HEK293 (cell line): ENCODE data around the gene LPP.

ENCODE experiments used
- CTCF ChIA-PET: fragments of 350-600 bp; formaldehyde crosslinking; extraction: SDS; loops from one replicate; lab custom pipeline; 2021; ENCODE audit warnings: antibody characterized with exemption; lab: Yijun Ruan, JAX
- POLR2A ChIA-PET: fragments of 300-600 bp; formaldehyde crosslinking; extraction: SDS; loops from one replicate; lab custom pipeline; 2020; ENCODE audit warnings: antibody characterized with exemption, inconsistent platforms; lab: Yijun Ruan, JAX
- H3K27ac ChIP-seq: fragments of 200-500 bp; sonication (Bioruptor generic); 2 replicates; pipeline ENCODE4 v1.5.1; 2014; ENCODE audit warnings: low read depth, low read length, control low read depth, inconsistent platforms; ENCODE audit errors: extremely low read depth
- H3K36me3 ChIP-seq, 2 experiments: fragments of 200-500 bp in 1 of 2; sonication (Bioruptor generic) in 1 of 2; 1 replicate in 1 of 2; 2 replicates in 1 of 2; pipeline ENCODE4 v1.5.1; 2014 to 2017; ENCODE audit warnings: inconsistent platforms in 2 of 2, low read length in 2 of 2; ENCODE audit not compliant: control insufficient read depth in 2 of 2, insufficient read depth in 1 of 2
- H3K4me1 ChIP-seq: fragments of 200-500 bp; sonication (Bioruptor generic); 2 replicates; pipeline ENCODE4 v1.5.1; 2014; ENCODE audit warnings: mild to moderate bottlenecking, low read length, inconsistent platforms; ENCODE audit not compliant: control insufficient read depth, insufficient read depth
- H3K4me3 ChIP-seq: 2 replicates; pipeline ENCODE4 v1.5.1; 2011; ENCODE audit warnings: low read depth, mild to moderate bottlenecking, control low read depth, low read length, moderate library complexity
- H3K9me3 ChIP-seq: fragments of 200-500 bp; sonication (Bioruptor generic); 2 replicates; pipeline ENCODE4 v1.5.1; 2014; ENCODE audit warnings: low read depth, low read length, inconsistent platforms; ENCODE audit not compliant: control insufficient read depth, insufficient read depth
- BCL11A ChIP-seq: fragments of 450-650 bp; formaldehyde crosslinking; IDR thresholded peaks from 2 replicates; pipeline ENCODE4 v1.5.1; 2016; ENCODE audit warnings: low read depth, missing biosample characterization, missing genetic modification characterization
- HOXA7 ChIP-seq: sonication (generic); formaldehyde crosslinking; IDR thresholded peaks from 2 replicates; pipeline ENCODE4 v1.8.1; 2022; ENCODE audit warnings: missing genetic modification reagents, borderline replicate concordance
- KLF10 ChIP-seq: fragments of 450-650 bp; IDR thresholded peaks from 2 replicates; pipeline ENCODE4 v1.5.1; 2018; ENCODE audit warnings: missing biosample characterization, mild to moderate bottlenecking, missing genetic modification characterization
- SP7 ChIP-seq: fragments of 450-650 bp; formaldehyde crosslinking; IDR thresholded peaks from 2 replicates; pipeline ENCODE4 v1.5.1; 2016; ENCODE audit warnings: missing biosample characterization, missing genetic modification characterization
- WT1 ChIP-seq: fragments of 450-650 bp; formaldehyde crosslinking; IDR thresholded peaks from 2 replicates; pipeline ENCODE4 v1.5.1; 2016; ENCODE audit warnings: missing biosample characterization, missing genetic modification characterization
- ZIC2 ChIP-seq: fragments of 450-650 bp; formaldehyde crosslinking; IDR thresholded peaks from 2 replicates; pipeline ENCODE4 v1.5.1; 2016; ENCODE audit warnings: missing biosample characterization, missing genetic modification characterization
- ZNF19 ChIP-seq: fragments of 450-650 bp; formaldehyde crosslinking; IDR thresholded peaks from 2 replicates; pipeline ENCODE4; 2016; ENCODE audit warnings: missing biosample characterization, missing genetic modification characterization, low read depth
- ZNF26 ChIP-seq: fragments of 450-650 bp; formaldehyde crosslinking; IDR thresholded peaks from 2 replicates; pipeline ENCODE4 v1.5.1; 2016; ENCODE audit warnings: missing biosample characterization, missing genetic modification characterization
- ZNF362 ChIP-seq: fragments of 450-650 bp; formaldehyde crosslinking; IDR thresholded peaks from 2 replicates; pipeline ENCODE4 v1.5.1; 2016; ENCODE audit warnings: missing biosample characterization, missing genetic modification characterization
- ZNF366 ChIP-seq: fragments of 450-650 bp; formaldehyde crosslinking; conservative IDR thresholded peaks from 2 replicates; pipeline ENCODE4 v1.5.1; 2016; ENCODE audit warnings: missing biosample characterization, missing genetic modification characterization
- ZNF416 ChIP-seq: fragments of 450-650 bp; formaldehyde crosslinking; IDR thresholded peaks from 2 replicates; pipeline ENCODE4 v1.5.1; 2016; ENCODE audit warnings: missing biosample characterization, missing genetic modification characterization
- ZNF514 ChIP-seq: fragments of 450-650 bp; formaldehyde crosslinking; IDR thresholded peaks from 2 replicates; pipeline ENCODE4 v1.5.1; 2016; ENCODE audit warnings: missing biosample characterization, missing genetic modification characterization
- ZNF521 ChIP-seq: fragments of 450-650 bp; formaldehyde crosslinking; IDR thresholded peaks from 2 replicates; pipeline ENCODE4 v1.5.1; 2017; ENCODE audit warnings: missing biosample characterization, mild to moderate bottlenecking, missing genetic modification characterization
- ZNF529 ChIP-seq: fragments of 450-650 bp; formaldehyde crosslinking; IDR thresholded peaks from 2 replicates; pipeline ENCODE4 v1.5.1; 2017; ENCODE audit warnings: missing genetic modification characterization, missing biosample characterization; ENCODE audit not compliant: insufficient replicate concordance
- ZNF610 ChIP-seq: fragments of 450-650 bp; formaldehyde crosslinking; IDR thresholded peaks from 2 replicates; pipeline ENCODE4 v1.5.1; 2016; ENCODE audit warnings: missing biosample characterization, missing genetic modification characterization, borderline replicate concordance
- ZNF626 ChIP-seq: fragments of 450-650 bp; sonication (Bioruptor Pico); formaldehyde crosslinking; IDR thresholded peaks from 2 replicates; pipeline ENCODE4 v1.5.1; 2018; ENCODE audit warnings: missing biosample characterization, missing genetic modification characterization, inconsistent platforms
- ZNF791 ChIP-seq: fragments of 450-650 bp; formaldehyde crosslinking; IDR thresholded peaks from 2 replicates; pipeline ENCODE4 v1.5.1; 2016; ENCODE audit warnings: missing biosample characterization, missing genetic modification characterization
- ZNF837 ChIP-seq: fragments of 450-650 bp; formaldehyde crosslinking; IDR thresholded peaks from 2 replicates; pipeline ENCODE4 v1.5.1; 2016; ENCODE audit warnings: missing biosample characterization, missing genetic modification characterization
- ZSCAN23 ChIP-seq: fragments of 450-650 bp; formaldehyde crosslinking; IDR thresholded peaks from 2 replicates; pipeline ENCODE4 v1.5.1; 2016; ENCODE audit warnings: missing biosample characterization, missing genetic modification characterization
- TF ChIP-seq, protein P1 (sequence below): fragments of 450-650 bp; formaldehyde crosslinking; optimal IDR thresholded peaks from 2 replicates; pipeline ENCODE3; 2016; ENCODE audit warnings: missing biosample characterization, mild to moderate bottlenecking, missing genetic modification characterization
- TF ChIP-seq, protein P2 (sequence below): fragments of 450-650 bp; formaldehyde crosslinking; IDR thresholded peaks from 2 replicates; pipeline ENCODE4 v1.5.1; 2017; ENCODE audit warnings: missing biosample characterization, missing genetic modification characterization
- TF ChIP-seq, protein P3 (sequence below): fragments of 450-650 bp; formaldehyde crosslinking; IDR thresholded peaks from 2 replicates; pipeline ENCODE4 v1.5.1; 2016; ENCODE audit warnings: missing biosample characterization, missing genetic modification characterization

Gene LPP

DNA sequence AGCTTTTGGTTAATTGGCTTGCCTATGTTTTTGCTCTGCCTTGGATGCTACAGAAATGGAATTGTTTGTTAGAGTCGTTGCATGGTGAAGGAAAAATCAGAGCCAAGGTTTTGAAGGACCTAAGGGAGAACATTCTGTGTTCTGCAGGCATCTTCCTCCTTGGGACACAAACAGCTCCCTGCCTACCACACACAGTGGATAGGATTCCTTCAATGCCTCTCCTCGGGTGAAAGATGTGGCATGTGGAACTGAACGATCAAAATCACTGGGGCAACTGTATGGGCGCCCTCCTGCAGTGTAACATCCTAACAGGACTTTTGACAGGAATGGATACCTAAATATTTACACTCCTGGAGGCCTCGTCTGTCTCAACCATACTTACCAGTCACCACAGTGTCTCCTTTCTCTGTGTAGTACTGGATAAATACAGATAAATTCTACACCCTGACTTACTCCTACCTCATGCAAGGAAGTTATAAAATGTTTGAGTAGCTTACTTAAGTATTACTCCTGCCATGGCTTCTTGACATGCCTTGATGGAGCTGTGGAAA, 100.6 kb downstream of the LPP start (continued):
- no peak for TF ChIP-seq ZNF626 (tag by site-specific recombination)
- TF ChIP-seq, protein P1, sequence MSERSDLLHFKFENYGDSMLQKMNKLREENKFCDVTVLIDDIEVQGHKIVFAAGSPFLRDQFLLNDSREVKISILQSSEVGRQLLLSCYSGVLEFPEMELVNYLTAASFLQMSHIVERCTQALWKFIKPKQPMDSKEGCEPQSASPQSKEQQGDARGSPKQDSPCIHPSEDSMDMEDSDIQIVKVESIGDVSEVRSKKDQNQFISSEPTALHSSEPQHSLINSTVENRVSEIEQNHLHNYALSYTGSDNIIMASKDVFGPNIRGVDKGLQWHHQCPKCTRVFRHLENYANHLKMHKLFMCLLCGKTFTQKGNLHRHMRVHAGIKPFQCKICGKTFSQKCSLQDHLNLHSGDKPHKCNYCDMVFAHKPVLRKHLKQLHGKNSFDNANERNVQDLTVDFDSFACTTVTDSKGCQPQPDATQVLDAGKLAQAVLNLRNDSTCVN, result no peak
- TF ChIP-seq SP7 (tag by site-specific recombination), result no peak
- TF ChIP-seq ZNF791 (tag by site-specific recombination), result no peak
- no peak for TF ChIP-seq ZSCAN23
- TF ChIP-seq ZNF837, result no peak
- TF ChIP-seq, protein P2, sequence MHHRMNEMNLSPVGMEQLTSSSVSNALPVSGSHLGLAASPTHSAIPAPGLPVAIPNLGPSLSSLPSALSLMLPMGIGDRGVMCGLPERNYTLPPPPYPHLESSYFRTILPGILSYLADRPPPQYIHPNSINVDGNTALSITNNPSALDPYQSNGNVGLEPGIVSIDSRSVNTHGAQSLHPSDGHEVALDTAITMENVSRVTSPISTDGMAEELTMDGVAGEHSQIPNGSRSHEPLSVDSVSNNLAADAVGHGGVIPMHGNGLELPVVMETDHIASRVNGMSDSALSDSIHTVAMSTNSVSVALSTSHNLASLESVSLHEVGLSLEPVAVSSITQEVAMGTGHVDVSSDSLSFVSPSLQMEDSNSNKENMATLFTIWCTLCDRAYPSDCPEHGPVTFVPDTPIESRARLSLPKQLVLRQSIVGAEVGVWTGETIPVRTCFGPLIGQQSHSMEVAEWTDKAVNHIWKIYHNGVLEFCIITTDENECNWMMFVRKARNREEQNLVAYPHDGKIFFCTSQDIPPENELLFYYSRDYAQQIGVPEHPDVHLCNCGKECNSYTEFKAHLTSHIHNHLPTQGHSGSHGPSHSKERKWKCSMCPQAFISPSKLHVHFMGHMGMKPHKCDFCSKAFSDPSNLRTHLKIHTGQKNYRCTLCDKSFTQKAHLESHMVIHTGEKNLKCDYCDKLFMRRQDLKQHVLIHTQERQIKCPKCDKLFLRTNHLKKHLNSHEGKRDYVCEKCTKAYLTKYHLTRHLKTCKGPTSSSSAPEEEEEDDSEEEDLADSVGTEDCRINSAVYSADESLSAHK (tag by site-specific recombination), result no peak

DNA sequence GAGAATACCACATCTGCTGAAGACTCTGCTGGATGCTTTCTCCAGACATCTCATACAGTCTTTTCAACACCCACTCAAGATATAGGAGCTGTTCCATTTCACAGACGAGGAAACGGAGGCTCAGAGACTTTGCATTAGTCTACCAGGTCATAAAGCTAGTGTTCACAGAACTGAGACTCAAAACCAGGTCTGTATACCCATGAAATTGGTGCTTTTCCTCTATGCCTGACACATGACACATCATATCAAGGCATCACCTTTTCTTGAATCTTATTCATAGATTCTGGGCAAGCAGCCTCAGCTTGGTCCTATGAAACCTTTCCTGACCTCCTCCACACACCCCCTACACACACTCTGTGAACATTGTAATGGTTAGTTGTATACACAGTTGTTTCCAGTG, 101.2 kb downstream of the LPP start:
- ChIA-PET CTCF (interaction anchor here (0.6 kb wide), 1 partner anchor 401 kb away, joined by 3 read pairs; no protein-coding TSS in a partner anchor), POLR2A (no interaction called here)
- TF ChIP-seq ZNF26 (tag by site-specific recombination) (no peak), ZNF610 (tag by site-specific recombination) (no peak), ZNF521 (tag by site-specific recombination) (no peak), WT1 (tag by site-specific recombination) (no peak), ZNF514 (tag by site-specific recombination) (no peak), ZNF19 (tag by site-specific recombination) (no peak), ZIC2 (tag by site-specific recombination) (no peak), HOXA7 (no peak), ZNF362 (tag by site-specific recombination) (no peak), ZNF366 (tag by site-specific recombination) (no peak), BCL11A (no peak), ZNF416 (no peak), KLF10 (tag by site-specific recombination) (no peak), ZNF529 (no peak)
- TF ChIP-seq, protein P3, sequence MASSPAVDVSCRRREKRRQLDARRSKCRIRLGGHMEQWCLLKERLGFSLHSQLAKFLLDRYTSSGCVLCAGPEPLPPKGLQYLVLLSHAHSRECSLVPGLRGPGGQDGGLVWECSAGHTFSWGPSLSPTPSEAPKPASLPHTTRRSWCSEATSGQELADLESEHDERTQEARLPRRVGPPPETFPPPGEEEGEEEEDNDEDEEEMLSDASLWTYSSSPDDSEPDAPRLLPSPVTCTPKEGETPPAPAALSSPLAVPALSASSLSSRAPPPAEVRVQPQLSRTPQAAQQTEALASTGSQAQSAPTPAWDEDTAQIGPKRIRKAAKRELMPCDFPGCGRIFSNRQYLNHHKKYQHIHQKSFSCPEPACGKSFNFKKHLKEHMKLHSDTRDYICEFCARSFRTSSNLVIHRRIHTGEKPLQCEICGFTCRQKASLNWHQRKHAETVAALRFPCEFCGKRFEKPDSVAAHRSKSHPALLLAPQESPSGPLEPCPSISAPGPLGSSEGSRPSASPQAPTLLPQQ, result no peak

More for the DNA sequence above, 101.2 kb downstream of the LPP start:
- H3K9me3 ChIP-seq, result no peaks in the 10 kb centered on the region
- H3K27ac ChIP-seq, result no peak overlapping the region
- no peaks in the 10 kb centered on the region for H3K4me1 ChIP-seq
- no peaks in the 10 kb centered on the region for H3K36me3 ChIP-seq
- H3K4me3 ChIP-seq, result no peak overlapping the region
